Heart right ventricle (tissue), 16 donors: Measurements from ENCODE around the gene KCNJ6. TPM values are rescaled to one million over a fixed set of nuclear protein-coding genes. Genes with fewer than 3 reads are reported as not detected.

ENCODE experiments used
- ATAC-seq, 8 donors: fragments of 200-7000 bp; cut with Tn5 transposase; one replicate each; pipeline ENCODE4 v1.9.1; 2020; ENCODE audit warnings: mild to moderate bottlenecking in 8 of 8, moderate library complexity in 8 of 8, moderate number of reproducible peaks in 1 of 8
- DNase-seq, 2 donors: peaks; one replicate each; pipeline ENCODE4 v3.0.0-alpha.2; 2020
- H3K27ac ChIP-seq, 10 donors: fragments of 200-600 bp; sonication (generic) in 2 of 10; one replicate each; pipeline versions ENCODE4 v1.5.0 to v1.8.0; 2020 to 2022; ENCODE audit warnings: mild to moderate bottlenecking in 3 of 10
- H3K27me3 ChIP-seq, 7 donors: fragments of 200-600 bp; one replicate each; pipeline ENCODE4 v1.8.0; 2021 to 2022; ENCODE audit warnings: mild to moderate bottlenecking in 2 of 7
- H3K36me3 ChIP-seq, 9 donors: fragments of 200-600 bp; sonication (generic) in 1 of 9; one replicate each; pipeline versions ENCODE4 v1.5.0 to v1.8.0; 2020 to 2022; ENCODE audit warnings: mild to moderate bottlenecking in 2 of 9
- H3K4me1 ChIP-seq, 9 donors: fragments of 200-600 bp; sonication (generic) in 1 of 9; one replicate each; pipeline versions ENCODE4 v1.5.0 to v1.8.0; 2020 to 2022; ENCODE audit warnings: mild to moderate bottlenecking in 4 of 9
- H3K4me3 ChIP-seq, 10 donors: fragments of 200-600 bp; sonication (generic) in 2 of 10; one replicate each; pipeline versions ENCODE4 v1.5.0 to v1.8.0; 2020 to 2022; ENCODE audit warnings: mild to moderate bottlenecking in 7 of 10, moderate library complexity in 2 of 10
- H3K9me3 ChIP-seq, 11 donors: fragments of 200-600 bp in 10 of 11; sonication (generic) in 2 of 11; one replicate each; pipeline versions ENCODE4 v1.5.0 to v1.8.0; 2013 to 2022; ENCODE audit warnings: mild to moderate bottlenecking in 2 of 11, control low read depth in 1 of 11, moderate library complexity in 1 of 11
- CTCF ChIP-seq, 9 donors: fragments of 200-600 bp; sonication (generic) in 2 of 9; IDR thresholded peaks; one replicate each; pipeline versions ENCODE4 v1.5.0 to v1.8.0; 2021 to 2022; ENCODE audit warnings: antibody characterized with exemption in 9 of 9, mild to moderate bottlenecking in 5 of 9, moderate library complexity in 1 of 9
- WGBS, 2 donors: extraction: QIAGEN DNeasy Blood & Tissue Kit; methylation state at CpG; one replicate each; pipeline ENCODE4 v1.1.7; 2013; ENCODE audit warnings: inconsistent platforms in 1 of 2; 5-methylcytosine and 5-hydroxymethylcytosine counted together
- intact Hi-C, 10 donors: fragments of 100-400 bp; cut with DNase I; formaldehyde crosslinking; loops; one replicate each; pipeline versions ENCODE4 v1.11.1 to v1.14.2; 2022
- polyA plus RNA-seq, 2 donors: library from polyadenylated mRNA; stranded (reverse); fragments of 200-250 nt; gene quantifications; one replicate each; pipeline ENCODE4 v1.2.3, GENCODE V29; 2013
- total RNA-seq, 10 donors: library from RNA; stranded (reverse); fragmentation: NEBNext Ultra II Directional in 3 of 10; extraction: Animal tissue kit (Norgen Biotek cat#: 25700) in 3 of 10; gene quantifications; one replicate each; pipeline versions ENCODE4 v1.2.1 to v1.2.4, GENCODE V29; 2021 to 2023
- donor health status: Arrhythmogenic right ventricular cardiomyopathy.
- donor health status: ischemic (EF 13 %, LVEDD 7.1; RV severe dilation, severe dysfunction).
- donor health status: healthy with polysubstance abuse.
- donor health status: DM: no; HTN: yes; CAD: no.
- donor health status: DM: no; HTN: no; CAD: no.
- donor health status: ischemic (EF 25% LVEDD 6.9; RV normal size, moderate dysfunction).
- donor health status: ischemic (EF 25% LVEDD 5.7; RV mildly dilated, moderate dysfunction).
- donor health status: healthy.
- donor health status: DM: yes; HTN: yes; CAD: no.
- donor health status: Ischemic cardiomyopathy.
- donor health status: ischemic (EF 35%, LVEDD 5.7; RV mildly dilated, moderate dysfunction).
- donor health status: nonischemic (EF 11% LVEDD 7.7; RV severe dilation, severe dysfunction).
- donor health status: DM: yes; HTN: yes; CAD: no.
- donor health status: PGD.
- donor health status: ischemic (EF 29% LVEDD 5.4; RV normal size, mild dysfunction).
- donor health status: nonischemic (EF 23%, LVEDD 6.1; RV moderate dilation, normal function).

KCNJ6 gene
- total and polyA plus RNA-seq, 12 donors, result not detected

- TF ChIP-seq CTCF (IDR thresholded peaks at IDR 0.05), result no peak
- intact Hi-C loops, result no loop called here
- DNase-seq (no peak), ATAC-seq (peak in 2 of 8 donors; percentile 25 to 32)
- Histone ChIP-seq H3K27ac (no peak overlapping the region), H3K4me1 (peaks cover 0 to 41% (median 33%) of the 10 kb centered on the region in 9 donors), H3K9me3 (no peaks in the 10 kb centered on the region), H3K27me3 (no peaks in the 10 kb centered on the region), H3K4me3 (no peak overlapping the region), H3K36me3 (no peaks in the 10 kb centered on the region)
Measured at GRCh38 chr21:37620401-37620800, 295.9 kb downstream of the KCNJ6 start.

DNA sequence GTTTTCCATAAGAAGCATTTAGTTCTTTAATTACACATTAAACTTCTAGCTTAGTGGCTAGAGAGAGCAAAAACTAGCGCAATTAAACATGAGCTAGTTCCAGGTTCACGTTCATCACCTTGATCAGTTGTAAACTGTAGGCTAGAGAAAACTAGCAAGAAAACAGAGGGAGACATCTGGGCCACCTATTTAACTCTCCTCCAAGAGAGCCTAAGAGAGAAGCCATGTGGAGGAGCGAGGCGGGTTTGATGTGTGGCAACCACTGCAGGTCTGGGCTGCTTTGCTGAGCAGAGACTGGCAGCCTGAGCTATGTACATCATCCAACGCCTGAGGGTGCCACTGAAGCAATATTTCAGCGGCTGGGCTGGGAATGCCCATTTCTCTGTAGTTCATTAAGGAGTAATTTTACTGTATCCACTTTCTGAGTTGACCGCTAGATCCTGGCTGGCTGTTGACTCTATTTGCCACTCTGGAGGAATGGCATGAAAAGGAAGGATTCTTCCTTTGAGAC is 296.7 kb downstream of the KCNJ6 start:
- H3K27me3 ChIP-seq, result no peaks in the 10 kb centered on the region
- peak in 3 of 9 donors; percentile 12 to 22 (median 15) for TF ChIP-seq CTCF (IDR thresholded peaks at IDR 0.05)
- no peaks in the 10 kb centered on the region for H3K36me3 ChIP-seq
- intact Hi-C loops, result no loop called here
- no peaks in the 10 kb centered on the region for H3K9me3 ChIP-seq
- DNase-seq (peak in 1 of 2 donors; percentile 17), ATAC-seq (peak in 6 of 8 donors; percentile 46 to 76 (median 68))
- H3K4me3 ChIP-seq, result no peak overlapping the region
- no peak overlapping the region for H3K27ac ChIP-seq
- WGBS, 2 donors, result 73 to 87% methylated on average over 7 of the region's 7 CpGs
- H3K4me1 ChIP-seq, result peaks cover 0 to 41% (median 33%) of the 10 kb centered on the region in 9 donors

GRCh38 chr21:37618081-37618480 is 298.2 kb downstream of the KCNJ6 start:
- 89 to 91% methylated on average over 7 of the region's 7 CpGs for WGBS, 2 donors
- H3K4me1 ChIP-seq, result peaks cover 0 to 28% (median 20%) of the 10 kb centered on the region in 9 donors
- no peak for TF ChIP-seq CTCF (IDR thresholded peaks at IDR 0.05)
- peaks cover 0 to 5% (median 0%) of the 10 kb centered on the region in 11 donors for H3K9me3 ChIP-seq
- H3K36me3 ChIP-seq, result no peaks in the 10 kb centered on the region
- H3K27ac ChIP-seq, result no peak overlapping the region
- no peak overlapping the region for H3K4me3 ChIP-seq
- intact Hi-C loops, result no loop called here
- ATAC-seq (no peak), DNase-seq (no peak)
- H3K27me3 ChIP-seq, result no peaks in the 10 kb centered on the region

- DNase-seq (no peak), ATAC-seq (no peak)
- Histone ChIP-seq H3K27ac (no peak overlapping the region), H3K27me3 (no peaks in the 10 kb centered on the region), H3K9me3 (peaks cover 0 to 12% (median 0%) of the 10 kb centered on the region in 11 donors), H3K4me1 (peaks cover 0 to 16% (median 13%) of the 10 kb centered on the region in 9 donors), H3K36me3 (no peaks in the 10 kb centered on the region), H3K4me3 (no peak overlapping the region)
- intact Hi-C loops, result no loop called here
- no peak for TF ChIP-seq CTCF (IDR thresholded peaks at IDR 0.05)
- 87 to 93% methylated on average over 6 of the region's 6 CpGs for WGBS, 2 donors
Measured at GRCh38 chr21:37615962-37616361, 300.3 kb downstream of the KCNJ6 start.
